ENCODE measurements around the gene PARVA. TPM values are rescaled to one million over a fixed set of nuclear protein-coding genes. Genes with fewer than 3 reads are reported as not detected.

PARVA gene
- total RNA-seq, 1 experiment from 2014 or later = 36.7 TPM

DNA sequence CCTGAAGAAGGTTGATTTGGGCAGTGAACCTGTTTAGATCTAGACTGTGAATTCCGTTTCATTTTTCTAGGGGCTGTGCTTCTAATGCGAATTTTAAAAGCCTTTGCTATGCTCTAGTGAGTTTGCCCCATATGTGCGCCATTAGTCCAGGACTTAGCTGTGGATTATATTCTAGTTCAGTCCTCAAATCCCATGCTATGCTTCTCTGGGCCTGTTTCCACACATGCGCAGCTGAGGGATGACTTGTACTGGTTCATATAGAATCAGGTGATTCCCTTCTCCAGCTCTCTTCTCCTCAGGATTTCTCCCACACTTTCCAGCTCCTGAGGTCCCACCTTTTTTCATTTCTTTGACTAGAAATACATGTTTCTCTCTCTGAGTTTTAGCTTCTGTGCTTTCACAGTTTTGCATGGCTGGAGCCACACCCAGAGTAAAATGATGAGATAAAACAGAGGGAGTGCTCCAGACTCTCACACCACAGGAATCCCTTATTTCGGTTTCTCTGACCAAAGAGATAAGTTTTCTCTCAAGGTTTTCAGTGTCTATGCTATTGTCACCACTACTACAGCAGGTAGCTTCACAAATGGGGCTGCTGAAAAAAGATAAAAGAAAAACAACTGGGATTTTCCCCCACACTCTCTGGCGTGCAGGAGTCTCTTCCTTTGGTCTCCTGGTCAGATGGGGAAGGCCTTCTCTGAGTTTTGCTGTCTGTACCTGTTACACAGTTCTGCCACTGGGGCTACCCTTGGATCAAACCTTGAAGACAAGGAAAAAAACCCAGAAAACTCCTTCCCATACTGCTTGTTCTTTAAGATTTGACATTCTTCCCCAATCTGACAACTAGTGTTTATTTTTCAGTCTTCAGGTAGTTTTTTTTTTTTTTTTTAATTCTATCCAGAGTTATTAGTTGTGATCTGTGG is 200.6 kb downstream of the PARVA start:
- TF ChIP-seq, protein P1, sequence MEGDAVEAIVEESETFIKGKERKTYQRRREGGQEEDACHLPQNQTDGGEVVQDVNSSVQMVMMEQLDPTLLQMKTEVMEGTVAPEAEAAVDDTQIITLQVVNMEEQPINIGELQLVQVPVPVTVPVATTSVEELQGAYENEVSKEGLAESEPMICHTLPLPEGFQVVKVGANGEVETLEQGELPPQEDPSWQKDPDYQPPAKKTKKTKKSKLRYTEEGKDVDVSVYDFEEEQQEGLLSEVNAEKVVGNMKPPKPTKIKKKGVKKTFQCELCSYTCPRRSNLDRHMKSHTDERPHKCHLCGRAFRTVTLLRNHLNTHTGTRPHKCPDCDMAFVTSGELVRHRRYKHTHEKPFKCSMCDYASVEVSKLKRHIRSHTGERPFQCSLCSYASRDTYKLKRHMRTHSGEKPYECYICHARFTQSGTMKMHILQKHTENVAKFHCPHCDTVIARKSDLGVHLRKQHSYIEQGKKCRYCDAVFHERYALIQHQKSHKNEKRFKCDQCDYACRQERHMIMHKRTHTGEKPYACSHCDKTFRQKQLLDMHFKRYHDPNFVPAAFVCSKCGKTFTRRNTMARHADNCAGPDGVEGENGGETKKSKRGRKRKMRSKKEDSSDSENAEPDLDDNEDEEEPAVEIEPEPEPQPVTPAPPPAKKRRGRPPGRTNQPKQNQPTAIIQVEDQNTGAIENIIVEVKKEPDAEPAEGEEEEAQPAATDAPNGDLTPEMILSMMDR (IDR thresholded peaks at IDR 0.05; ENCODE audit: unreplicated experiment) = no peak
- Mint-ChIP-seq H3K36me3 (ENCODE audit: insufficient read depth, unreplicated experiment) (no peaks in the 10 kb centered on the region), H3K9me3 (ENCODE audit: unreplicated experiment) (no peaks in the 10 kb centered on the region), H3K27me3 (ENCODE audit: insufficient read depth, unreplicated experiment) (peaks cover 3% of the 10 kb centered on the region), H3K4me1 (ENCODE audit: insufficient read depth, unreplicated experiment) (peaks cover 10% of the 10 kb centered on the region), H3K4me3 (ENCODE audit: unreplicated experiment) (no peak overlapping the region), H3K27ac (ENCODE audit: low read depth, unreplicated experiment) (no peak overlapping the region)
- no peak for DNase-seq (ENCODE audit: unreplicated experiment)
- POLR2A ChIA-PET = interaction anchor here (0.7 kb wide), 2 partner anchors 9 to 251 kb away, joined by 3 to 4 read pairs; no protein-coding TSS in a partner anchor
- intact Hi-C loops (cut with micrococcal nuclease) = no loop called here
- no TSS peak for BruUV-seq (replicated peaks)
- CTCF ChIA-PET = interaction anchor here (0.6 to 1.2 kb wide), 3 partner anchors 11 to 312 kb away, joined by 3 to 5 read pairs (median 4); no protein-coding TSS in a partner anchor

DNA sequence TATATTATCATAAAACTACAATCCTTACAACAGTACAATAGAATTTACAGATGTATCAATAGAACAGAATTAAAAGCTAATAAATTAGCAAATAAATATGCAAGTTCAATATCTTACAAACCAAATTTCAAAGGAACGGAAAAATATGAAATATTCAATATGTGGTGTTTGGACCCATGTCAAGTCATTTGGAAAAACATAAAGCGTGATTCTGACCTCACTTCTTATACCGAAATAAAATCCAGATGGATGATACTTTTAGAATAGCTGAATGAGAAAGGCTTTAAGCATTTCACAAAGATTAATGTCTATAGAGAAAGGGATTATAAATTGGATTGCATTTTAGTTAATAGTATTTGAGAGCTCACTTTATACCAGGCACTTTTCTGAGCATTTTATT is 204.0 kb downstream of the PARVA start:
- no TSS peak for BruUV-seq (replicated peaks)

DNA sequence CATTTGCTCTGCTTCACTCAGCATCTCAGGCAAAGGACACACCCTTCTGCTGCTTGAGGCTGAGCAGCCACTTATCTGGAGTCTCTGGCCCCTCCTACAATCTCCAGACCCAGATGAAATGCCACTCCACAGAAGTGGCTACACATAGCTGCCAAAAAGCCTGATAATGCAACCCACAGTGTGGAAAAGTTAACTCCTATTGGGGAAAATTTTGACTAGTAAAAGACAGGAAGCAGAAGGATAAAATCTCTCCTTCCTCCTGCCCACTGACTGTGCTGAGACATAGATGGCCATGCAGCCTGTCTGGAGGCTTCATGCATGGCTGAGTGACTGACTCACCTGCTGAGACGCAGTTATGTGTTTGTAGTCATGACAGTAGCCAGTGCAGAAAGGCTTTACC is 204.6 kb downstream of the PARVA start:
- intact Hi-C loops (cut with micrococcal nuclease) = loop anchor here (10.0 kb wide), 1 partner anchor 83 kb away; no protein-coding TSS in a partner anchor
- H3K36me3 Mint-ChIP-seq (ENCODE audit: insufficient read depth, unreplicated experiment) = no peaks in the 10 kb centered on the region
- H3K4me3 Mint-ChIP-seq (ENCODE audit: unreplicated experiment) = no peak overlapping the region
- TF ChIP-seq, protein P1 (IDR thresholded peaks at IDR 0.05; ENCODE audit: unreplicated experiment) = no peak
- H3K27ac Mint-ChIP-seq (ENCODE audit: low read depth, unreplicated experiment) = no peak overlapping the region
- peaks cover 10% of the 10 kb centered on the region for H3K27me3 Mint-ChIP-seq (ENCODE audit: insufficient read depth, unreplicated experiment)
- H3K4me1 Mint-ChIP-seq (ENCODE audit: insufficient read depth, unreplicated experiment) = peaks cover 10% of the 10 kb centered on the region
- BruUV-seq (replicated peaks) = no TSS peak
- ChIA-PET CTCF (no interaction called here), POLR2A (no interaction called here)
- peak; percentile 50 for DNase-seq (ENCODE audit: unreplicated experiment)
- H3K9me3 Mint-ChIP-seq (ENCODE audit: unreplicated experiment) = no peaks in the 10 kb centered on the region

More for the DNA sequence above, 204.0 kb downstream of the PARVA start:
- ChIA-PET POLR2A (interaction anchor here (0.6 kb wide), 1 partner anchor 496 kb away, joined by 3 read pairs; no protein-coding TSS in a partner anchor), CTCF (no interaction called here)
- DNase-seq (ENCODE audit: unreplicated experiment) = no peak
- Mint-ChIP-seq H3K27me3 (ENCODE audit: insufficient read depth, unreplicated experiment) (peaks cover 10% of the 10 kb centered on the region), H3K36me3 (ENCODE audit: insufficient read depth, unreplicated experiment) (no peaks in the 10 kb centered on the region), H3K27ac (ENCODE audit: low read depth, unreplicated experiment) (no peak overlapping the region), H3K4me3 (ENCODE audit: unreplicated experiment) (no peak overlapping the region), H3K4me1 (ENCODE audit: insufficient read depth, unreplicated experiment) (peaks cover 10% of the 10 kb centered on the region), H3K9me3 (ENCODE audit: unreplicated experiment) (no peaks in the 10 kb centered on the region)
- TF ChIP-seq, protein P1 (IDR thresholded peaks at IDR 0.05; ENCODE audit: unreplicated experiment) = no peak
- intact Hi-C loops (cut with micrococcal nuclease) = loop anchor here (10.0 kb wide), 1 partner anchor 83 kb away; no protein-coding TSS in a partner anchor

Data from MCF 10A (cell line).